ENCODE results near the gene COL19A1.

DNA sequence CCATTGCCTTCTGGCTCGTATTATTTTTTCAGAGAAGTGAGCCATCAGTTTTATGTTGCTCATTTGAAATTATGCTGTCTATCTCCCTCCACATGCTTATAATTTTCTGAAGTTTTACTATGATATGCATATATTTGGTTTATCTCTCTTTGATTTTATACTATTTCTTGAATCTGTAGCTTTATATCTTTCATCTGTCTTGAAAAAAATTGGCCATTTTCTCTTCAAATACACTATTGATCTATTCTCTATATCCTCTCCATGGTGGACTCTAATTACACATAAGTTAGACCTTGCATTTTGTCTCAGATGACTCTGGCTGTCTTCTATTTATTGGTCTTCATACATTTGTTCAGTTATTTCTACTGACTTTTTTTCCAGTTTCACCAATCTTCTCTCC, 13.7 kb upstream of the COL19A1 start:
- TF ChIP-seq, protein P1, sequence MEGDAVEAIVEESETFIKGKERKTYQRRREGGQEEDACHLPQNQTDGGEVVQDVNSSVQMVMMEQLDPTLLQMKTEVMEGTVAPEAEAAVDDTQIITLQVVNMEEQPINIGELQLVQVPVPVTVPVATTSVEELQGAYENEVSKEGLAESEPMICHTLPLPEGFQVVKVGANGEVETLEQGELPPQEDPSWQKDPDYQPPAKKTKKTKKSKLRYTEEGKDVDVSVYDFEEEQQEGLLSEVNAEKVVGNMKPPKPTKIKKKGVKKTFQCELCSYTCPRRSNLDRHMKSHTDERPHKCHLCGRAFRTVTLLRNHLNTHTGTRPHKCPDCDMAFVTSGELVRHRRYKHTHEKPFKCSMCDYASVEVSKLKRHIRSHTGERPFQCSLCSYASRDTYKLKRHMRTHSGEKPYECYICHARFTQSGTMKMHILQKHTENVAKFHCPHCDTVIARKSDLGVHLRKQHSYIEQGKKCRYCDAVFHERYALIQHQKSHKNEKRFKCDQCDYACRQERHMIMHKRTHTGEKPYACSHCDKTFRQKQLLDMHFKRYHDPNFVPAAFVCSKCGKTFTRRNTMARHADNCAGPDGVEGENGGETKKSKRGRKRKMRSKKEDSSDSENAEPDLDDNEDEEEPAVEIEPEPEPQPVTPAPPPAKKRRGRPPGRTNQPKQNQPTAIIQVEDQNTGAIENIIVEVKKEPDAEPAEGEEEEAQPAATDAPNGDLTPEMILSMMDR (IDR thresholded peaks at IDR 0.05; ENCODE audit: insufficient read depth, low read length, poor library complexity, severe bottlenecking): no peak
- no peak for TF ChIP-seq EZH2phosphoT487 (conservative IDR thresholded peaks at IDR 0.05; ENCODE audit: low read length)

Data from SU-DHL-6 (cell line).